Panc1 (cell line): ENCODE results near the gene C1QC. TPM values are rescaled to one million over a fixed set of nuclear protein-coding genes. Genes with fewer than 3 reads are reported as not detected.

ENCODE experiments used
- ATAC-seq: fragments of 200-7000 bp; cut with Tn5 transposase; 2 replicates; pipeline ENCODE4 v1.9.1; 2020; ENCODE audit warnings: mild to moderate bottlenecking, moderate library complexity
- BruUV-seq: library from RNA; stranded (reverse); fragments of 400-500 nt; replicated peaks from 2 replicates; lab custom pipeline; 2021; lab: Mats Ljungman, UMichigan
- CTCF ChIA-PET: fragments of 300-600 bp; sonication (Branson Sonifier 250); formaldehyde crosslinking; loops from one replicate; lab custom pipeline; 2022; ENCODE audit warnings: antibody characterized with exemption; lab: Charles Lee
- POLR2A ChIA-PET: fragments of 300-600 bp; sonication (Branson Sonifier 250); formaldehyde crosslinking; loops from one replicate; lab custom pipeline; 2022; ENCODE audit warnings: antibody characterized with exemption; lab: Charles Lee
- DNase-seq: peaks from one replicate; pipeline ENCODE4 v3.0.0-alpha.2; 2010; ENCODE audit warnings: low read depth, low spot score
- H3K27ac ChIP-seq: 2 replicates; pipeline ENCODE4 v1.5.1; 2011; ENCODE audit warnings: mild to moderate bottlenecking, low read length, inconsistent platforms
- H3K27me3 ChIP-seq: fragments of 200-500 bp; sonication (Bioruptor generic); 2 replicates; pipeline ENCODE4 v1.6.0; 2014; ENCODE audit warnings: low read length, inconsistent platforms; ENCODE audit not compliant: control insufficient read depth, insufficient read depth
- H3K36me3 ChIP-seq: fragments of 200-500 bp; sonication (Bioruptor generic); 2 replicates; pipeline ENCODE4 v1.5.1; 2014; ENCODE audit warnings: inconsistent platforms, mild to moderate bottlenecking, low read length, moderate library complexity; ENCODE audit not compliant: control insufficient read depth, insufficient read depth
- H3K4me1 ChIP-seq: 2 replicates; pipeline ENCODE4 v1.5.1; 2011; ENCODE audit warnings: inconsistent platforms, mild to moderate bottlenecking, low read length, moderate library complexity; ENCODE audit not compliant: control insufficient read depth, insufficient read depth
- H3K4me3 ChIP-seq, 2 experiments: 2 replicates each; pipeline ENCODE4 v1.5.1; 2011 to 2012; ENCODE audit warnings: low read depth in 2 of 2, low read length in 2 of 2, mild to moderate bottlenecking in 2 of 2, inconsistent platforms in 1 of 2, moderate library complexity in 1 of 2
- H3K9me3 ChIP-seq: fragments of 200-500 bp; sonication (Bioruptor generic); 2 replicates; pipeline ENCODE4 v1.5.1; 2014; ENCODE audit warnings: low read depth, mild to moderate bottlenecking, inconsistent platforms, low read length, moderate library complexity; ENCODE audit not compliant: control insufficient read depth, insufficient read depth
- CTCF ChIP-seq: fragments of 450-650 bp; IDR thresholded peaks from 2 replicates; pipeline ENCODE4 v1.5.1; 2017; ENCODE audit warnings: mild to moderate bottlenecking
- POLR2AphosphoS5 ChIP-seq: IDR thresholded peaks from 2 replicates; pipeline ENCODE4 v1.6.1; 2012; ENCODE audit warnings: mild to moderate bottlenecking, low read depth, low read length, moderate library complexity
- REST ChIP-seq, 2 experiments: IDR thresholded peaks; 2 replicates each; pipeline ENCODE4 v1.6.1; 2011 to 2012; ENCODE audit warnings: low read depth in 2 of 2, control low read depth in 1 of 2, low read length in 1 of 2, mild to moderate bottlenecking in 1 of 2, moderate library complexity in 1 of 2; ENCODE audit not compliant: insufficient read depth in 1 of 2
- SIN3A ChIP-seq: IDR thresholded peaks from 2 replicates; pipeline ENCODE4 v1.6.1; 2012; ENCODE audit warnings: low read depth, mild to moderate bottlenecking, low read length, moderate library complexity, borderline replicate concordance; ENCODE audit not compliant: insufficient read depth
- TCF7L2 ChIP-seq: IDR thresholded peaks from 2 replicates; pipeline ENCODE4 v1.6.1; 2011; ENCODE audit warnings: mild to moderate bottlenecking, low read depth, low read length, inconsistent platforms
- in situ Hi-C: cut with HindIII; loops from 2 replicates; pipeline ENCODE4 v1.10.0; 2016; ENCODE audit warnings: low sequenced_read_pairs, low pct_unique_long_range_greater_than_20kb
- intact Hi-C: fragments of 100-400 bp; cut with micrococcal nuclease; formaldehyde crosslinking; loops from one replicate; pipeline ENCODE4 v1.10.0; 2022; ENCODE audit not compliant: unreplicated experiment
- total RNA-seq: library from RNA; stranded (reverse); gene quantifications from one replicate; pipeline ENCODE4 v1.2.1, GENCODE V29; 2021; ENCODE audit not compliant: unreplicated experiment

C1QC gene
- total RNA-seq, 1 experiment from 2014 or later, result 0.64 TPM

- H3K4me3 ChIP-seq, result no peak overlapping the region
- DNase-seq, result no peak
- ATAC-seq, result no peak
- in situ Hi-C loops, result no loop called here
- H3K36me3 ChIP-seq, result no peaks in the 10 kb centered on the region
- CTCF ChIA-PET, result no interaction called here
- POLR2A ChIA-PET, result no interaction called here
- H3K9me3 ChIP-seq, result no peaks in the 10 kb centered on the region
- BruUV-seq, result no TSS peak
- TF ChIP-seq SIN3A, result no peak
- TF ChIP-seq POLR2AphosphoS5, result no peak
- no peak for TF ChIP-seq TCF7L2
- no peak for TF ChIP-seq REST (IDR thresholded peaks at IDR 0.05; ENCODE audit: insufficient read depth in 1 of 2, low read depth in 2 of 2, low read length in 1 of 2)
- TF ChIP-seq CTCF, result no peak
- H3K27me3 ChIP-seq, result no peaks in the 10 kb centered on the region; the same call in 1 of the 2 replicates
- H3K4me1 ChIP-seq, result no peaks in the 10 kb centered on the region
- intact Hi-C loops, result no loop called here
- H3K27ac ChIP-seq, result no peak overlapping the region
These were observed 48.3 kb upstream of the C1QC start for GRCh38 chr1:22595108-22595507.

- POLR2A ChIA-PET, result no interaction called here
- no peak for ATAC-seq
- no peak for TF ChIP-seq TCF7L2
- no peak for TF ChIP-seq CTCF
These were observed 46.0 kb upstream of the C1QC start for GRCh38 chr1:22597301-22597965.

More at GRCh38 chr1:22597301-22597965, 46.0 kb upstream of the C1QC start:
- H3K9me3 ChIP-seq, result no peaks in the 10 kb centered on the region
- CTCF ChIA-PET, result no interaction called here
- no peaks in the 10 kb centered on the region for H3K4me1 ChIP-seq
- no peaks in the 10 kb centered on the region; the same call in 1 of the 2 replicates for H3K27me3 ChIP-seq
- H3K4me3 ChIP-seq, result no peak overlapping the region
- no TSS peak for BruUV-seq
- no peaks in the 10 kb centered on the region for H3K36me3 ChIP-seq
- in situ Hi-C loops, result no loop called here
- intact Hi-C loops, result no loop called here
- H3K27ac ChIP-seq, result no peak overlapping the region
- DNase-seq, result no peak
